CD4-positive, alpha-beta T cell (primary cell): ENCODE results near the gene FAM98C. TPM values are rescaled to one million over a fixed set of nuclear protein-coding genes. Genes with fewer than 3 reads are reported as not detected.

Experiments used
- ATAC-seq: fragments of 200-7000 bp; cut with Tn5 transposase; one replicate; pipeline ENCODE4 v1.10.0; 2022; ENCODE audit warnings: mild to moderate bottlenecking; ENCODE audit not compliant: poor library complexity
- CTCF ChIA-PET: fragments of 350-600 bp; sonication (Branson Sonifier 250); formaldehyde crosslinking; loops from one replicate; lab custom pipeline; 2021; ENCODE audit warnings: antibody characterized with exemption, inconsistent platforms; lab: Charles Lee
- POLR2A ChIA-PET: fragments of 350-600 bp; sonication (Branson Sonifier 250); formaldehyde crosslinking; loops from one replicate; lab custom pipeline; 2021; ENCODE audit warnings: antibody characterized with exemption, inconsistent platforms; lab: Charles Lee
- DNase-seq, 14 experiments: peaks; one replicate each; pipeline ENCODE4 v3.0.0-alpha.2; 2013 to 2020; ENCODE audit warnings: mixed read lengths in 2 of 14
- H3K27ac ChIP-seq, 2 donors: one replicate each; pipeline versions ENCODE4 v1.5.1 to v1.7.0; 2013; ENCODE audit warnings: low read length in 2 of 2, low read depth in 1 of 2, mild to moderate bottlenecking in 1 of 2
- H3K27me3 ChIP-seq, 2 experiments: 1 replicate in 1 of 2; 2 replicates in 1 of 2; pipeline versions ENCODE4 v1.6.1 to v1.7.0; 2013; ENCODE audit warnings: low read length in 2 of 2, control low read depth in 1 of 2, mild to moderate bottlenecking in 1 of 2, moderate library complexity in 1 of 2; ENCODE audit not compliant: insufficient read depth in 2 of 2, control insufficient read depth in 1 of 2
- H3K36me3 ChIP-seq: one replicate; pipeline ENCODE4 v1.6.1; 2013; ENCODE audit warnings: low read length, control low read depth; ENCODE audit not compliant: insufficient read depth
- H3K4me1 ChIP-seq: one replicate; pipeline ENCODE4 v1.6.1; 2013; ENCODE audit warnings: low read length, control low read depth; ENCODE audit not compliant: insufficient read depth
- H3K4me3 ChIP-seq: one replicate; pipeline ENCODE4 v1.5.1; 2013; ENCODE audit warnings: mild to moderate bottlenecking, low read length, moderate library complexity
- H3K9me3 ChIP-seq, 2 experiments: 1 replicate in 1 of 2; 2 replicates in 1 of 2; pipeline versions ENCODE4 v1.6.1 to v1.7.0; 2013; ENCODE audit warnings: low read length in 2 of 2, mild to moderate bottlenecking in 2 of 2, control low read depth in 1 of 2, moderate library complexity in 1 of 2; ENCODE audit not compliant: control insufficient read depth in 1 of 2, insufficient read depth in 1 of 2
- H3K27ac Mint-ChIP-seq: one replicate; pipeline ENCODE4 v1.8.0; 2020; ENCODE audit warnings: mixed read lengths
- H3K27me3 Mint-ChIP-seq: one replicate; pipeline ENCODE4 v1.8.0; 2021; ENCODE audit warnings: mixed read lengths
- H3K36me3 Mint-ChIP-seq: one replicate; pipeline ENCODE4 v1.8.0; 2021; ENCODE audit warnings: low read depth, mixed read lengths
- H3K4me1 Mint-ChIP-seq: one replicate; pipeline ENCODE4 v1.8.0; 2021; ENCODE audit warnings: low read depth, mixed read lengths
- H3K4me3 Mint-ChIP-seq: one replicate; pipeline ENCODE4 v1.8.0; 2020; ENCODE audit warnings: mild to moderate bottlenecking, mixed read lengths
- H3K9me3 Mint-ChIP-seq: one replicate; pipeline ENCODE4 v1.8.0; 2020; ENCODE audit warnings: mixed read lengths
- intact Hi-C, 2 experiments: fragments of 100-400 bp; cut with DNase I in 1 of 2; cut with micrococcal nuclease in 1 of 2; formaldehyde crosslinking; loops; one replicate each; pipeline versions ENCODE4 v1.15.1 to v1.9.0; 2023 to 2025; cut with DNase I, micrococcal nuclease
- total RNA-seq, 174 experiments: library from RNA in 2 of 174; stranded (reverse) in 2 of 174; gene quantifications; one replicate each; pipeline ENCODE4 v1.2.3 and lab custom pipeline; 2021 to 2026
- TF ChIP-seq, protein P1 (sequence below): fragments of 200-600 bp; IDR thresholded peaks from one replicate; pipeline ENCODE4 v1.8.0; 2022; ENCODE audit warnings: antibody characterized with exemption, mild to moderate bottlenecking

Gene FAM98C
- total RNA-seq, 2 experiments from 2014 or later, result 33.2 to 36.1 TPM

DNA sequence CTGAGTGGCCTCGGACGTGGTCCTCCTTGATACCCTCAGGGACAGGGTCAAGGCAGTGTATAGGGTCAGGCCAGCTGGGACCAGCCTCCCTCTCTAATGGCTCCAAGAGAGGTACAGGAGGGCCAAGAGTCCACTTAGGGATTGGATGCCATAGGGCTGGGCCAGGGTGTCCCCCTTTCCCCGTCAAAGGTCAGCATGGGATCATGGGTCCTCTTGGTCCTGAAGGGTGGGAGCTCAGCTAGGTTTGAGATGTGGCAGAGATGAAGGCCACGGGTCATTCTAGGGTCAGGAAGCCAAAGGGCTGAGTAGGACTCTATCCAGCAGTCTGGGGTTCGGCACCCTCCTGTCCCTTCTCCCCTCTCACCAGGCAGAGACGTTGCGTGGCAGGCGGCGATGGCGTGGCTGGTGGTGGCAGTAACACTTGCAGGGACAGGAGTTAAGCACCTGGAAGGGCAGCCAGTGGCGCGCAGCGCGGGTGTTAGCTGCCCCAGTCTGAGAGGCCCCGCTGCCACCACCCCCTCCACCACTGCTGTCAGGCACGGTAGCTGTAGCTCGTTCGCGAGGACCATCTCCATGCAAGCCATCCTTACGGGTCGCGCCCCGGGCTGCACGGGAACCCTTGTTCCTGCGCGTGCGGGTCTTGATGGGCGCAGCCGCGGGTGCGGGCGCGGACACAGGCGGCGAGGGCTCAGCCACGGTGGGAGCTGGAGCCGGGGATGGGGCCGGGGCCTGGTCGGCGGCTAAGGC, 17.7 kb upstream of the FAM98C start:
- no peak for ATAC-seq
- H3K4me1 Mint-ChIP-seq, result peaks cover 29% of the 10 kb centered on the region
- H3K36me3 Mint-ChIP-seq, result peaks cover 62% of the 10 kb centered on the region
- no peak overlapping the region for H3K27ac Mint-ChIP-seq
- peak overlapping the region; percentile 54 for H3K4me3 Mint-ChIP-seq
- TF ChIP-seq, protein P1, sequence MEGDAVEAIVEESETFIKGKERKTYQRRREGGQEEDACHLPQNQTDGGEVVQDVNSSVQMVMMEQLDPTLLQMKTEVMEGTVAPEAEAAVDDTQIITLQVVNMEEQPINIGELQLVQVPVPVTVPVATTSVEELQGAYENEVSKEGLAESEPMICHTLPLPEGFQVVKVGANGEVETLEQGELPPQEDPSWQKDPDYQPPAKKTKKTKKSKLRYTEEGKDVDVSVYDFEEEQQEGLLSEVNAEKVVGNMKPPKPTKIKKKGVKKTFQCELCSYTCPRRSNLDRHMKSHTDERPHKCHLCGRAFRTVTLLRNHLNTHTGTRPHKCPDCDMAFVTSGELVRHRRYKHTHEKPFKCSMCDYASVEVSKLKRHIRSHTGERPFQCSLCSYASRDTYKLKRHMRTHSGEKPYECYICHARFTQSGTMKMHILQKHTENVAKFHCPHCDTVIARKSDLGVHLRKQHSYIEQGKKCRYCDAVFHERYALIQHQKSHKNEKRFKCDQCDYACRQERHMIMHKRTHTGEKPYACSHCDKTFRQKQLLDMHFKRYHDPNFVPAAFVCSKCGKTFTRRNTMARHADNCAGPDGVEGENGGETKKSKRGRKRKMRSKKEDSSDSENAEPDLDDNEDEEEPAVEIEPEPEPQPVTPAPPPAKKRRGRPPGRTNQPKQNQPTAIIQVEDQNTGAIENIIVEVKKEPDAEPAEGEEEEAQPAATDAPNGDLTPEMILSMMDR, result no peak
- H3K36me3 ChIP-seq, result peaks cover 33% of the 10 kb centered on the region
- peaks cover 18 to 20% of the 10 kb centered on the region in 2 experiments for H3K27me3 ChIP-seq
- no peak overlapping the region for H3K27ac ChIP-seq
- H3K4me3 ChIP-seq, result no peak overlapping the region
- peaks cover 0 to 5% of the 10 kb centered on the region in 2 experiments for H3K9me3 ChIP-seq
- no peak for DNase-seq
- ChIA-PET CTCF (interaction anchor here (0.8 kb wide), 1 partner anchor 18 kb away, joined by 3 read pairs; the partner anchor contains the start of gene FAM98C), POLR2A (interaction anchor here (0.9 to 1.7 kb wide), 3 partner anchors 10 to 18 kb away, joined by 3 to 9 read pairs (median 8); partner anchors contain the start of genes FAM98C and PSMD8)
- peaks cover 44% of the 10 kb centered on the region for H3K4me1 ChIP-seq
- H3K9me3 Mint-ChIP-seq, result no peaks in the 10 kb centered on the region
- intact Hi-C loops, result loop anchor here in 1 of 2 experiments (5.0 kb wide), 1 partner anchor 48 kb away; the partner anchor contains the start of gene CATSPERG
- H3K27me3 Mint-ChIP-seq, result peaks cover 42% of the 10 kb centered on the region

DNA sequence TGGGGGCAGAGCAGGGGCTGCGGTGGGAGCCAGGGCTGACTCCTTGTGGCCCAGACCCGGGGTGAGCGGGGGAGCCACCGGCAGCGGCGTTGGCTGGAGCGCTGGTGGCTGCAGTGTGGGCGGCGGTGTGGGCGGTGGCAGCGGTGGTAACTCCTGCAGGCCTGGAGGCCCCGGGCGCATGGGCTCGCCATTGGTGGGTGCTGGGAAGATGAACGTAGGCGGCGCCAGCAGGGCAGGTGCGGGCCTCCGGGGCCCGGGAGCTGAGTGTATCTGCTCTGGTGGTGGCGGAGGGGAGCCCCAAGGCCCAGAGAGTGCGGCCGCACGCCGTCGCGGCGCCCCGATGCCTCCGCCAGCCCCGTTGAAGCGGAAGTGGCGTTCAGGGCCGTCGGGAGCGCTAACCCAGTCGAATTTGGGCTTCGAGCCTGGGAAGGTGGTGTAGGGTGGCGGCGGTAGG, 17.1 kb upstream of the FAM98C start:
- intact Hi-C loops, result loop anchor here in 1 of 2 experiments (5.0 kb wide), 1 partner anchor 49 kb away; the partner anchor contains the start of gene CATSPERG
- Mint-ChIP-seq H3K27me3 (peaks cover 40% of the 10 kb centered on the region), H3K4me1 (peaks cover 29% of the 10 kb centered on the region), H3K36me3 (peaks cover 56% of the 10 kb centered on the region), H3K9me3 (no peaks in the 10 kb centered on the region), H3K27ac (no peak overlapping the region), H3K4me3 (no peak overlapping the region)
- DNase-seq, result peak in 2 of 14 experiments; percentile 31 to 55
- H3K36me3 ChIP-seq, result peaks cover 27% of the 10 kb centered on the region
- POLR2A ChIA-PET, result interaction anchor here (0.9 to 1.7 kb wide), 3 partner anchors 10 to 17 kb away, joined by 3 to 9 read pairs (median 8); partner anchors contain the start of genes FAM98C and PSMD8
- peaks cover 18 to 20% of the 10 kb centered on the region in 2 experiments for H3K27me3 ChIP-seq
- ATAC-seq, result no peak
- H3K4me1 ChIP-seq, result peaks cover 44% of the 10 kb centered on the region
- TF ChIP-seq, protein P1, result no peak
- H3K9me3 ChIP-seq, result peaks cover 0 to 5% of the 10 kb centered on the region in 2 experiments
- no peak overlapping the region for H3K27ac ChIP-seq
- no peak overlapping the region for H3K4me3 ChIP-seq
- CTCF ChIA-PET, result interaction anchor here (0.8 kb wide), 1 partner anchor 17 kb away, joined by 3 read pairs; the partner anchor contains the start of gene FAM98C

DNA sequence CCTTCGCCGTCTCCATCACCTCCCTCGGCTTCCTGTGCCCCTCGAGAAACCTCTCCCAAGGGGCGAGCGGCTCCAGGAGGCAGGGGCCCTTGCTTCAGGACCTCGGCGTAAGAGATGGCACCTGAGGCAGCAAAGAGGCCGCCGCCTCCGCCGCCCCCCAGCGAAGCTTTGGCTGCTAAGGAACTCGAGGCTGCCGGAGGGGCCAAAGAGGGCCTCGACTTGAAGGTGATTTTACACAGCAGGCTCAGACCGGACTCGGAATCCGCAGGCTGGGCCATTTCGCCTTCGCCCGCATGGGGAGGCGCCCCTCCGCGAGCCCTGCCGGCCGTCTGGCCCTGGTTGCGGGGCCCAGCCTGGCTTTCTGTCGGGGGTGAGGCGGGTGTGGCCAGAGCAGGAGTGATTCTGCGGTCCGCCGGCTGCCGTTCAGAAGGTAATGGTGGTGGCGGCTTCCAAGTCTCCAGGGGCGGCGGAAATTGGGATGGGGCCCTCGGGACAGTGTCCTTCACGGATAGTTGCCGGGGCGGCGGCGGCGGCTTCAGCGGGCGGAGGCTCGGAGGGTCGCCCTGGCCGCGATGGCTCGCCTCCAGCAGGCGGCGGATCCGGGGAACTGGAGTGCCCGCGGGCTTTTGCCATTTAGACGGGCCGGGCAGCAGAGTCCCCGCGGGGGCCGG, 16.5 kb upstream of the FAM98C start:
- POLR2A ChIA-PET, result interaction anchor here (1.8 to 4.3 kb wide), 2 partner anchors 10 to 17 kb away, joined by 11 to 44 read pairs; partner anchors contain the start of gene FAM98C
- peaks cover 50% of the 10 kb centered on the region for H3K36me3 Mint-ChIP-seq
- peaks cover 29% of the 10 kb centered on the region for H3K4me1 Mint-ChIP-seq
- CTCF ChIA-PET, result interaction anchor here (1.7 to 4.7 kb wide), 2 partner anchors 17 to 51 kb away, joined by 11 to 45 read pairs; partner anchors contain the start of genes CATSPERG and FAM98C
- peaks cover 21% of the 10 kb centered on the region for H3K36me3 ChIP-seq
- no peak overlapping the region for H3K27ac Mint-ChIP-seq
- intact Hi-C loops, result loop anchor here in 1 of 2 experiments (5.0 kb wide), 1 partner anchor 49 kb away; the partner anchor contains the start of gene CATSPERG
- H3K4me3 Mint-ChIP-seq, result no peak overlapping the region
- H3K4me3 ChIP-seq, result no peak overlapping the region
- H3K27me3 Mint-ChIP-seq, result peaks cover 40% of the 10 kb centered on the region
- no peaks in the 10 kb centered on the region for H3K9me3 Mint-ChIP-seq
- peaks cover 44% of the 10 kb centered on the region for H3K4me1 ChIP-seq
- TF ChIP-seq, protein P1, result no peak
- no peak for ATAC-seq
- H3K27ac ChIP-seq, result no peak overlapping the region
- DNase-seq, result no peak
- peaks cover 18 to 20% of the 10 kb centered on the region in 2 experiments for H3K27me3 ChIP-seq
- peaks cover 0 to 5% of the 10 kb centered on the region in 2 experiments for H3K9me3 ChIP-seq
